Measurements from ENCODE around the gene PYGM. TPM values are rescaled to one million over a fixed set of nuclear protein-coding genes. Genes with fewer than 3 reads are reported as not detected.

The PYGM gene
- total RNA-seq, 3 donors from 2014 or later, result 1.3 to 4.5 (median 3.4) TPM

DNA sequence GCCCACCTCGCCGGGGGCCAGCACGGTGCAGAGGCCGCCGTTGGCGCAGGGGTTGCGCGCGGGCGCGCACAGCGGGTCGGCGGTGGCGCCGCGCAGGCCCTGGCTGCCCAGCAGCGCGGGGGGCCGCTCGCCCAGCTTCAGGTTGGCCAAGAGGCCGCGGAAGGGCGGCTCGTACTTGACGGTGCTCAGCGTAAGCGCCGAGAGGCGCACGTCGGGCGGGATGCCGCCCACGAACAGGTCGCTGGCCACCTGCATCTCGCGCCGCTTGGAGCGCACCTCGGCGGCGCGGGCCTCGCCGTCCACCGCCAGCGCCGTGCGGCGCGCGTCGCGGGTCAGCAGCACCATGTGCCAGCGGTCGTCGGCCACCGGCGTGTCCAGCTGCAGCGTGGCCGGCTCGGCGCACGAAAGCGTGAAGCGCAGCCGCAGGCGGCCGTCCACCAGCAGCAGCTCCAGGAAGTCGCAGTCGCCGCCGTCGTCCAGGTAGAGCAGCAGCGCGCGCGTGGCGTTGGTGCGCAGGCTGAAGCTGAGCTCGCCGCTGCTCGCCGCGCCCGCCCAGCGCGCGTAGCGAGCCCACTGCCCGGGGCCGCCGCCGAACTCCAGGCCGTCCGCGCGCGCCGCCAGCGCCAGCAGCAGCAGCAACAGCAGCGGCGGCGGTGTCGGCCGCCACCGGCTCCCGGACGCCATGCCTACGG lies 46.6 kb downstream of the PYGM start:
- Histone ChIP-seq H3K4me3 (peak overlapping the region in 1 of 3 donors; percentile 52), H3K4me1 (peaks cover 0 to 3% of the 10 kb centered on the region in 2 donors), H3K27me3 (peaks cover 10 to 90% of the 10 kb centered on the region in 2 donors), H3K27ac (no peak overlapping the region), H3K36me3 (no peaks in the 10 kb centered on the region), H3K9me3 (no peaks in the 10 kb centered on the region)
- intact Hi-C loops (cut with DNase I; ENCODE audit: low total_unique reads), result no loop called here
- TF ChIP-seq, protein P1, sequence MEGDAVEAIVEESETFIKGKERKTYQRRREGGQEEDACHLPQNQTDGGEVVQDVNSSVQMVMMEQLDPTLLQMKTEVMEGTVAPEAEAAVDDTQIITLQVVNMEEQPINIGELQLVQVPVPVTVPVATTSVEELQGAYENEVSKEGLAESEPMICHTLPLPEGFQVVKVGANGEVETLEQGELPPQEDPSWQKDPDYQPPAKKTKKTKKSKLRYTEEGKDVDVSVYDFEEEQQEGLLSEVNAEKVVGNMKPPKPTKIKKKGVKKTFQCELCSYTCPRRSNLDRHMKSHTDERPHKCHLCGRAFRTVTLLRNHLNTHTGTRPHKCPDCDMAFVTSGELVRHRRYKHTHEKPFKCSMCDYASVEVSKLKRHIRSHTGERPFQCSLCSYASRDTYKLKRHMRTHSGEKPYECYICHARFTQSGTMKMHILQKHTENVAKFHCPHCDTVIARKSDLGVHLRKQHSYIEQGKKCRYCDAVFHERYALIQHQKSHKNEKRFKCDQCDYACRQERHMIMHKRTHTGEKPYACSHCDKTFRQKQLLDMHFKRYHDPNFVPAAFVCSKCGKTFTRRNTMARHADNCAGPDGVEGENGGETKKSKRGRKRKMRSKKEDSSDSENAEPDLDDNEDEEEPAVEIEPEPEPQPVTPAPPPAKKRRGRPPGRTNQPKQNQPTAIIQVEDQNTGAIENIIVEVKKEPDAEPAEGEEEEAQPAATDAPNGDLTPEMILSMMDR (IDR thresholded peaks at IDR 0.05), result no peak
- no peak for TF ChIP-seq POLR2AphosphoS5 (IDR thresholded peaks at IDR 0.05)
- TF ChIP-seq POLR2A (IDR thresholded peaks at IDR 0.05), result no peak
- peak; percentile 20 to 67 for DNase-seq (ENCODE audit: low spot score in 2 of 2)

DNA sequence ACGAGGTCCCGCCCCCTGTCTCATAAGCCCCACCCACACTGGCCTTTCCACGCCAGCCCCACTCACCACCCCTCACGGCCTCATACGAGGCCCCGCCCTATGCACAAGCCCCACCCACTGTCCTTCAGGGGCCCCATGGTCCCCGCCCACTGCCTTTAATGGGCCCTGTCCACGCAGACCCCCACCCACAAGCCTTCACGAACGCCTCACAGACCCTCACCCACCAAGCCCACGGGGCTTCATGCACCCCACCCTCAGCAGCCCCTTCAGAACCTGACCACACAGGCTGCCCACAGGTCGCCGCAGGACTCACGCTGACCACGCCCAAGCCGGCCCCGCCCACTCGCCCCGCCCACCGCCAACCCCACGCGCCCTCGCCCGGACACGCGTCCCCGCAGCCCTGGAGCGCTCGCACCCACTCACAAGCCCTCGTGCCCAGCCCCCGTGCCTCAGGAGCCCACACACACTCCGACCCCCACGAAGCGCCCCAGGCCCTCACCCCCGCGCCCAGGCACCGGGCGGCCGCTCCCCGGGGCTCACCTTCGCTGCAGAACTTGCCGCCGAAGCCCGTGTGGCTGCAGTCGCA lies 47.3 kb downstream of the PYGM start:
- Histone ChIP-seq H3K27me3 (peaks cover 10 to 87% of the 10 kb centered on the region in 2 donors), H3K9me3 (no peaks in the 10 kb centered on the region), H3K36me3 (no peaks in the 10 kb centered on the region), H3K4me1 (peaks cover 0 to 3% of the 10 kb centered on the region in 2 donors), H3K4me3 (peak overlapping the region in 1 of 3 donors; percentile 52), H3K27ac (no peak overlapping the region)
- TF ChIP-seq POLR2AphosphoS5 (IDR thresholded peaks at IDR 0.05), result no peak
- TF ChIP-seq, protein P1 (IDR thresholded peaks at IDR 0.05), result no peak
- no peak for TF ChIP-seq POLR2A (IDR thresholded peaks at IDR 0.05)
- intact Hi-C loops (cut with DNase I; ENCODE audit: low total_unique reads), result no loop called here
- DNase-seq (ENCODE audit: low spot score in 2 of 2), result no peak

DNA sequence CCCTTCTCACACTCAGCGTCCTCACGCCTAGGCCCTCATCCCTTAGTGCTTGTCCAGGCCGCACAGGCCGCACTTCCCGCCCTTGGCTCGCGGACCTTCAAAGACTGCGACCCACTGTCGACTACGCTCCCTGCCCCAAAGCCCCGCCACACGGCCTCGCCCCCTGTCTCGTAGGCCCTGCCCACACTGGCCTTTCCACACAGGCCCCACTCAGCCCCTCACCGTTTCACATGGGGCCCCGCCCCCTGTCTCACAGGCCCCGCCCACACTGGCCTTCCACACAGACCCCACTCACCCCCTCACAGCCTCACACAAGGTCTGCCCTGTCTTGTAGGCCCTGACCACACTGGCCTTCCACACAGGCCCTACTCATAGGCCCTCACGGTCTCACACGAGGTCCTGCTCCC lies 47.8 kb downstream of the PYGM start:
- no peak for TF ChIP-seq POLR2A (IDR thresholded peaks at IDR 0.05)
- H3K4me1 ChIP-seq, result peaks cover 0 to 3% of the 10 kb centered on the region in 2 donors
- H3K4me3 ChIP-seq, result no peak overlapping the region
- intact Hi-C loops (cut with DNase I; ENCODE audit: low total_unique reads), result no loop called here
- no peak for DNase-seq (ENCODE audit: low spot score in 2 of 2)
- no peak overlapping the region for H3K27ac ChIP-seq
- no peaks in the 10 kb centered on the region for H3K9me3 ChIP-seq
- peaks cover 10 to 81% of the 10 kb centered on the region in 2 donors for H3K27me3 ChIP-seq
- no peaks in the 10 kb centered on the region for H3K36me3 ChIP-seq

DNA sequence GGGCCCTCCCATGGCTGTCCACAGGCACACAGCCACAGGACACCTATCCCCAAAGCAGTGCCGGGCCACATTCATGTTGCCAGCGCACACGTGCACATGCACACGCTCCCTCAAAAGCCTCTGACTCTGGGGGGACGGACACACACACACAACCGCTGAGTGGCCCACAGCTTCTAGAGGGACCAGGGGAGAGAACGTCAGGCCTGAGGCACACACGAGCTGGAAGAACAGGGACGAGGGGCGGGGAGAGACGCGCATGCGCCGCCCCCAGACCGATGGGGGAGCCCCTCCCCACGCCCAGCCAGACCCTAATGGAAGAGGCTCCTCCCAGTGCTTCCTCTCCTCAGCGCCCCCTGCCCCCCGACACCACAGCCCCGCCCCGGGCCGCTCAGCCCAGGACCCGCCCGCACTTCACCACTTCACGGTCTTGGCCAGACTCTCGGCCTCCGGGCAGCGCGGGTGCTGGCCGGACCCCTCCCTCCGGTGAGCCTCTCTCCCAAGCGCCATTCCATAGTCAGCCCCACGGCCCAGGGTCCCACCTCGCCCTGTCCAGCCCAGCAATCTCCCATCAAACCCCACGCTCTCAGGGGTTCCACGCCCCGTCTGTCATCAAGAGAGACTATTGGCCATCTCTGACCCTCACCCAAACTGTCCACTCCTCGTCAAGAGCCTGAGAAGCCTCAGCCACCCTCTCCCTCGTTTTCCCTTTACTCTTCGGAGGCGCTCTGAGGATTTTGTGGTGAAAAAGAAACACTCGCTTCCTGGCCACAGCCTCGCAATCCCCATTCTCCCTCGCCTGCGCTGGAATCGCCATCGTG lies 48.4 kb downstream of the PYGM start:
- Histone ChIP-seq H3K4me1 (peaks cover 0 to 3% of the 10 kb centered on the region in 2 donors), H3K27ac (no peak overlapping the region), H3K4me3 (no peak overlapping the region), H3K36me3 (no peaks in the 10 kb centered on the region), H3K9me3 (no peaks in the 10 kb centered on the region), H3K27me3 (peaks cover 10 to 75% of the 10 kb centered on the region in 2 donors)
- intact Hi-C loops (cut with DNase I; ENCODE audit: low total_unique reads), result no loop called here
- DNase-seq (ENCODE audit: low spot score in 2 of 2), result no peak
- TF ChIP-seq, protein P1 (IDR thresholded peaks at IDR 0.05), result no peak
- no peak for TF ChIP-seq POLR2AphosphoS5 (IDR thresholded peaks at IDR 0.05)
- no peak for TF ChIP-seq POLR2A (IDR thresholded peaks at IDR 0.05)

DNA sequence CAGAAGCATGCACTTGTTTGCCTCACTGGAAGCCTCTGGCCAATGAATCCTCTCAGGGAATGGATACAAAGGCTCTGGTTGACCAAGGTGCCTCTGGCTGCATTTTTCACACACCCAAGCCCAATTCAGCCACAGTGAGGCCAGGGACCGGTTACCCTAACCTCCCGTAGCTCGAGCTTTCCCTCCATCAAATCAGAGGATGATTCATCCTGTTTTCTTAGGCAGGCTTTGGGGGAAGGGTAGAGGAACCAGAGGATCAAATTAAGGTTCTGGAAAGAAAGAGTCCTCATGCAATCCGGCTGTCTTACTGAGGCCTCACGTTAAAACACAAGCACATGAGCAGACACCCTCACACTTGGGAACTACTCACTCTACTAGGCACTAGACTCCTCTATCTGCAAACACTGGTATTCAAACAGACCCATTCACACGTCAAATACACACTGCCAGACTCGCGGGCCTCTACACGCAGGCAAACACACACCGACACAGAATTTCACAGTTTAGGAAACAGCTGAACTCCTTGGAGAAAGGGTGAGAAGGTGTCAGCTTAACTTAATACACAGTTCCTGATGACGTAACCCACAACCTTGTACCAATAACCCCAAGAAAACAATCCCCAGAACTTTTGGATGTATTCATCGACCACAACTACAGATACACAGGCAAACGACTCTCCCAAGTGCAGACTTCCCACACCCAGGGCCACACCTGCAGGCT lies 49.2 kb downstream of the PYGM start:
- Histone ChIP-seq H3K27me3 (peaks cover 10 to 67% of the 10 kb centered on the region in 2 donors), H3K4me3 (no peak overlapping the region), H3K27ac (no peak overlapping the region), H3K36me3 (no peaks in the 10 kb centered on the region), H3K4me1 (peaks cover 0 to 3% of the 10 kb centered on the region in 2 donors), H3K9me3 (no peaks in the 10 kb centered on the region)
- intact Hi-C loops (cut with DNase I; ENCODE audit: low total_unique reads), result no loop called here
- TF ChIP-seq POLR2AphosphoS5 (IDR thresholded peaks at IDR 0.05) (no peak), POLR2A (IDR thresholded peaks at IDR 0.05) (no peak)
- TF ChIP-seq, protein P1 (IDR thresholded peaks at IDR 0.05), result no peak
- no peak for DNase-seq (ENCODE audit: low spot score in 2 of 2)
